T-helper 17 cell (primary cell): ENCODE data around the gene RASD2. TPM values are rescaled to one million over a fixed set of nuclear protein-coding genes. Genes with fewer than 3 reads are reported as not detected.

Source experiments
- ATAC-seq: fragments of 150-1000 bp; cut with Tn5 transposase; 2 replicates; pipeline ENCODE4 v1.10.0; 2021; ENCODE audit warnings: mild to moderate bottlenecking, moderate library complexity
- DNase-seq, 3 donors: peaks; one replicate each; pipeline versions ENCODE4 v3.0.0 to v3.0.0-alpha.2; 2020 to 2021
- H3K9me3 ChIP-seq: one replicate; pipeline ENCODE4 v1.7.0; 2013; ENCODE audit warnings: low read length, mild to moderate bottlenecking; ENCODE audit not compliant: control insufficient read depth, poor library complexity, severe bottlenecking
- H3K27ac Mint-ChIP-seq: one replicate; pipeline ENCODE4 v1.8.0; 2022; ENCODE audit warnings: mild to moderate bottlenecking, moderate library complexity, mixed read lengths
- H3K27me3 Mint-ChIP-seq: one replicate; pipeline ENCODE4 v1.8.0; 2022; ENCODE audit warnings: mixed read lengths
- H3K36me3 Mint-ChIP-seq: one replicate; pipeline ENCODE4 v1.8.0; 2022; ENCODE audit warnings: low read depth, mixed read lengths
- H3K4me1 Mint-ChIP-seq: one replicate; pipeline ENCODE4 v1.8.0; 2022; ENCODE audit warnings: mild to moderate bottlenecking, mixed read lengths
- H3K4me3 Mint-ChIP-seq: one replicate; pipeline ENCODE4 v1.8.0; 2022; ENCODE audit warnings: mild to moderate bottlenecking, moderate library complexity, mixed read lengths
- total RNA-seq, 4 donors: library from RNA in 2 of 4; stranded (reverse) in 2 of 4; gene quantifications; one replicate each; pipeline ENCODE4 v1.2.3 and lab custom pipeline; 2022 to 2026

Gene RASD2
- total RNA-seq, 2 donors from 2014 or later: 0.67 to 1.4 TPM

DNA sequence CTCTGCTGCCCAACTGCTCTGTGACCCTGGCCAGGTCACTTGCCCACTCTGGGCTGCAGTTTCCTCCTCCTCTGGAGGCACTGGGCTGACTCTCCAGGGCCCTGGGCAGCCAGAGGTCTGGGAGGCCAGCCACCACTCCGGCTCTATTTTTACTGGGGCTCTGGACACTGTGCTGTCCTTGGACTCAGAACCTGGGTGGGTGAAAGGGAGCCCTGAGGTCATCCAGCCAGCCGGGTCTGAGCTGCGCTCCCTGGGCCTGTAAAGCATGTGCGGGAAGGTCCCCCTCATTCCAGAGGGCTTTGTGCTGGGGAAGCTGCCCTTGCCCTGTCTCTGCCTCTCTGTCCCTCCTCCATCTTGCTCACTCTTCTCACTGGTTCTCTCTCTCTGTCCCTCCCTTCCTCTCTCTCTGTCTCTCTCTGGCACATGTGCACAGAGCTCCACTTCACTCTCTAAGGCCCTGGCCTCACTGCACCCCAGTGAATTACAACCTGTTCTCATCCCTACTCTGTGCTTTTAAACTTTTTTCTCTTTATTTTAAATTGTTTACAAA is 51.9 kb downstream of the RASD2 start:
- Mint-ChIP-seq H3K4me3 (no peak overlapping the region), H3K36me3 (no peaks in the 10 kb centered on the region), H3K4me1 (no peaks in the 10 kb centered on the region), H3K27ac (no peak overlapping the region), H3K27me3 (peaks cover 21% of the 10 kb centered on the region)
- ATAC-seq: no peak
- no peaks in the 10 kb centered on the region for H3K9me3 ChIP-seq
- DNase-seq: no peak

DNA sequence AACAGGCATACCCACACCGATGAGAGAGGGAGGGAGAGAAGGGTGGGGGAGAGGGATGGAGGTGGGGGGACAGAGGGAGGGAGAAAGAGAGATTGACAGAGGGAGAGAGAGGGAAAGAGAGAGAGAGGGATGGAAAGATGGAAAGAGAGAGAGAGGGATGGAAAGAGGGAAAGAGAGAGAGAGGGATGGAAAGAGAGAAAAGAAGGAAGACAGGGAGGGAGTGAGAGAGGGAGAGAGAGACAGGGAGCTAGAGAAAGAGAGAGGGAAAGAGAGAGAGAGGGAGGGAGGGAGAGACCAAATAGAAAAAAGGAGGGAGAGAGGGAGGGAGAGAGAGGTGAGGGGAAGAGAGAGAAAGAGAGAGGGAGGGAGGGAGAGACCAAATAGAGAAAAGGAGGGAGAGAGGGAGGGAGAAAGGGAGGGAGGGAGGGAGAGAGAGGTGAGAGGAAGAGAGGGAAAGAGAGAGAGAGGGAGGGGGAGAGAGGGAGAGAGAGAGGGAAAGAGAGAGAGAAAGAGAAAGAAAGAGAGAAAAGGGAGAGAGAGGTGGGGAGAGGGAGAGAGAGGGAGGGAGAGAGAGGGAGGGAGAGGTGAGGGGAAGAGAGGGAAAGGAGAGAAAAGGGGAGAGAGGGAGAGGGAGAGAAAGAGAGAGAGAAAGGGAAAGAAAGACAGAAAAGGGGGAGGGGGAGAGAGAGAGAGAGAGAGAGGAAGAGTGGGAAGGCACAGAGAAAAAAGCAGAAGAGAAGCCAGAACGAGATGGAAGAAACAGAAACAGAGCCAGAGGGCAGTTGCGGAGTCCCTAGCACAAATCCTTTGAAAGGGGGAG is 52.6 kb downstream of the RASD2 start:
- DNase-seq: no peak
- Mint-ChIP-seq H3K36me3 (no peaks in the 10 kb centered on the region), H3K27me3 (peaks cover 21% of the 10 kb centered on the region), H3K4me1 (no peaks in the 10 kb centered on the region), H3K4me3 (no peak overlapping the region), H3K27ac (no peak overlapping the region)
- no peak for ATAC-seq
- no peaks in the 10 kb centered on the region for H3K9me3 ChIP-seq

DNA sequence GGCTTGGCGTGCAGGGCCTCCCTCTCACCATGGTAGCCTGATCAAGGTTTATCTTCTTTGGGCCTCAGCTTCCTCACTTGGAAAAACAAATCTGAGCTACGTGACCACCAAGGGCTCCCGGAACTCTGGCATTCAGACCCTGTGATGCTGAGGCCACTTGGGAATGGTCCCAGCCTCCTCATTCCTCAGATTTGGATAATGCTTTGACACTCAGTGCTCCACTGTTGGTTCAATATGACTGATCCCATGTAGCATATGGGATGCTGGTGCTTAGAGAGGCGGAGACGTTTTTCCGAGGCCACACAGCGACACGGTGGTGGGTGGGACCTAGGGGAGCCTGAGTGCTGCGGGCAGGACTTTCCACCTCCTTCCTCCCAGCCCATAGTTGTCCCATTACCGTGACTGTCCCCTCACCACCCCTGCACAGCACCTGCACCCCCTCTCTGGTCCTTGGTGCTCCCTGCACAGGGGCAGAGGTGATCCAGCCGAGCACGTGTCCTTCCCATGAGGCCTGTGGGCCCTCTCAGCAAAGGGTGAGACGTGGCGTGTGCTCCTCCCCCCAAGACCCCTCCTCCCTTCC is 53.4 kb downstream of the RASD2 start:
- DNase-seq (no peak), ATAC-seq (no peak)
- Mint-ChIP-seq H3K4me3 (no peak overlapping the region), H3K27me3 (peaks cover 21% of the 10 kb centered on the region), H3K4me1 (no peaks in the 10 kb centered on the region), H3K36me3 (no peaks in the 10 kb centered on the region), H3K27ac (no peak overlapping the region)
- no peaks in the 10 kb centered on the region for H3K9me3 ChIP-seq

DNA sequence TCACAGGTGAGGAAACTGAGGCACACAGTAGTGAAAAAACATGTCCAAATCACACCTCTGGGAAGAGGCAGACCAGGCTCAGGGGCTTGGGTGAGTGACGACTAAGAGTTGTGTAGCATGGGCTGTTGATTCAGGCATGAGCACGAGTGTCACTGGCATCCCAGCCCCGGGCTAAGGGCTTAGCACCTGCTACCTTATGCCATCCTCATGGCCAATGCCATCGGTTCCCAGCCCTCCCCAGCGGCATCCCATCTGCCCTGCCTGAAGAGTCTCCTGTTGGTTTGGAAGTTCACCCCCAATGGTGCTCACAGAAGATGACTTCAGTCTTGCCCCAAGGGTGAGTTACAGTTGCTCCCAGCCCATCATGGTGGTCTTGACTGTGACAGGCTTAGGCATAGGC is 54.1 kb downstream of the RASD2 start:
- no peak for ATAC-seq
- H3K4me1 Mint-ChIP-seq: no peaks in the 10 kb centered on the region
- H3K36me3 Mint-ChIP-seq: no peaks in the 10 kb centered on the region
- no peak for DNase-seq
- no peak overlapping the region for H3K27ac Mint-ChIP-seq
- no peaks in the 10 kb centered on the region for H3K9me3 ChIP-seq
- H3K4me3 Mint-ChIP-seq: no peak overlapping the region
- peaks cover 21% of the 10 kb centered on the region for H3K27me3 Mint-ChIP-seq

DNA sequence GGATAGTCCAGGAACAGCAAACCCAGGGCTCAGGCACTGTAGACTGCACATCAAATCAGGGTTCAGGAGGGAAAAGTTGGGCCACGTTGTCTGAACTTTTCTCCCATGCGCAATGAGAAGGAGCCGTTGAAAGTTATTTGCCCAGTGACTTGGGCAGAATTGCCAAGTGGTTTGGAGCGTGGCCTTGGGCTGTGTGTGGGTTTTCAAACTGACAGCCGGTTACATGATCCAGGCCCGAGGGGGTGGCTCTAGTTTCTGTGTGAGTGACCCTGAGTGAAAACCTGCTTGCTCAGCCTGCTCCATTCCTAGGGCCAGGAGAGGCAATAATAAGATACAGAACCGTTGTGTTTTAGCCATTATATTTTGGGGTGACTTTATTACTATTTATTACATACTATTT is 56.2 kb downstream of the RASD2 start:
- DNase-seq (no peak), ATAC-seq (no peak)
- no peak overlapping the region for H3K4me3 Mint-ChIP-seq
- H3K9me3 ChIP-seq: no peaks in the 10 kb centered on the region
- H3K4me1 Mint-ChIP-seq: no peaks in the 10 kb centered on the region
- H3K36me3 Mint-ChIP-seq: no peaks in the 10 kb centered on the region
- H3K27me3 Mint-ChIP-seq: peaks cover 18% of the 10 kb centered on the region
- no peak overlapping the region for H3K27ac Mint-ChIP-seq

DNA sequence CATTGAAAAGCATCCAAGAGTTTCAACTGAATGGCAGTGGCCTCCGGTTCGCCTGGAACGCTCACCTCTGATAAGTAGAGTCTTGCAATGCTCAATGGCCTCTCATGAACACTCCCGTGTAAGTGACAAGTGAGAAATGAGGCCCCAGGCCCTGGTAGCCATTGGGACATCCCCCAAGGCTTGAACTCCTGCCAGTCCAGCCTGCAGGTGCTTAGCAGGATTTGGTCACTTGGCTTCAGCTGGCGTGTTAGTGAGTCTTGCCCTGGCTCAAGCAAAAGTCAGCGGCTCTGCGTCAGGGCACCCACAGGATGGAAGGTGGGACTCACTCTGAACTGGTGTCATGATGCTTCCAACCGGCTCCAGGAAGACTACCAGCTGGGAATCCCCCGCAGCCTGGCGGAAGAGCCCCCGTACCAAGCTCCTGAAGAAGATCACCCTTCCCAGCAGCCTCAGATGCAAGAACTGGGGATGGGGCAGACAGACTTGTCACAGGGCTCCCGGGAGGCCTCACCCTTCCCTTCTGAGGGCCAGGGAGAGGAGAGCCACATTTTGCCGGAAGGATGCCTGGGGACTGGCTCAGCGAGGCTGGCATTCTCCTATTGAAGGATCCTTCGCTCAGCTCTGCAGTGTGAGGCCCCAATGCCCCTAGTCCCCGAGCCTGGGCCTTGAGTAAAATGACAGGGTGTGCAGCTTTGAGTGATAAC is 57.2 kb downstream of the RASD2 start:
- H3K9me3 ChIP-seq: no peaks in the 10 kb centered on the region
- Mint-ChIP-seq H3K27me3 (peaks cover 14% of the 10 kb centered on the region), H3K36me3 (no peaks in the 10 kb centered on the region), H3K27ac (no peak overlapping the region), H3K4me3 (no peak overlapping the region), H3K4me1 (no peaks in the 10 kb centered on the region)
- ATAC-seq (no peak), DNase-seq (no peak)

DNA sequence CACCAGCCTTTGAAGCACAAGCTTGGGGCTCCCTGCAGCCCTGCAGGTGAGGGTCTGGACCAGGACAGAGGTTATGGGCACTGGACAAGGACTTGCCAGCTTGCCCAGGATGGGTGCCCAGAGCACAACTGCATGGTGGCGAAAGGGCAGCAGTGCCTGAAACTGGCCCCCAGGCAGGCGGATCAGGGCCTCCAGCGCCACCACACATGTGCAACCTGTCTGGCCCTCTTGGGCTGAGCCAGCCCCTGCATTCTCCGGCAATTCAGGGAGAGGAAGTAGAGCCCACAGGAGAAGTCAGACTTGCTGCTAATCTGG is 57.7 kb downstream of the RASD2 start:
- H3K4me1 Mint-ChIP-seq: no peaks in the 10 kb centered on the region
- no peak overlapping the region for H3K27ac Mint-ChIP-seq
- no peaks in the 10 kb centered on the region for H3K9me3 ChIP-seq
- DNase-seq: no peak
- no peak for ATAC-seq
- H3K27me3 Mint-ChIP-seq: peaks cover 14% of the 10 kb centered on the region
- no peak overlapping the region for H3K4me3 Mint-ChIP-seq
- H3K36me3 Mint-ChIP-seq: no peaks in the 10 kb centered on the region

DNA sequence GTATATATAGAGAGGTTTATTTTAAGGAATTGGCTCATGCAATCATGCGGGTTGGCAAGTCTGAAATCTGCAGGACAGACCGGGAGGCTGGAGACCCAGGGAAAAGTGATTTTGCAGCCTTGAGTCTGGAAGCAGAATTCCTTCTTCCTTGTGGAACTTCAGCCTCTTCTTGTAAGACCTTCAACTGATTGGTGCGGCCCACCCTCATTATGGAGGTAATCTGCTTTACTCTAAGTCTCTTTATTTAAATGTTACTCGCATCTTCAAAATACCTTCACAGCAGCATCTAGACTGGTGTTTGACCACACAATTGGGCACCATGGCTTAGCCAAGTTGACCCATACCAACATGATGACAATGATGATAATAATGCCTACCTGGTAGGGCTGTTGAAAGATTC is 58.7 kb downstream of the RASD2 start:
- H3K4me3 Mint-ChIP-seq: no peak overlapping the region
- H3K4me1 Mint-ChIP-seq: no peaks in the 10 kb centered on the region
- H3K27me3 Mint-ChIP-seq: peaks cover 10% of the 10 kb centered on the region
- H3K9me3 ChIP-seq: no peaks in the 10 kb centered on the region
- H3K27ac Mint-ChIP-seq: no peak overlapping the region
- ATAC-seq (no peak), DNase-seq (no peak)
- no peaks in the 10 kb centered on the region for H3K36me3 Mint-ChIP-seq

DNA sequence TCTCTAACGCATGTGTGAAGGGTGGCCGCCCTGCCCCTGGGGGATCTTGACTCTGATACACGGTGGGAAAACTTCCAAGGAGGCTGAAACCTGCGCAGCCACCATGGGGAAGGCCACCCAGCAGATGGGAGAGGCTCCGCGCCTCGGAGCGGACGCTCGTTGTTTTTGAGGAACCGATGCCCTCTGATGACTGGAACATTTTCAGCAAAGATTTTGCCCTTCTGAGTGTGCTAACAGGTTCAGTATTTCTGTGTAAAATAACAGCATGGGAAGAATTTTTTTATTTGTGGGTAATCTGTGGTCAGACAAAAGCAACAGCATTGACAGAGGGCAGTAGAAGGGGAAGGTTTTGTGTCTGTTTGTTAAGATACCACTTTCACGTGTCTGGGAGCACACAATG is 59.8 kb downstream of the RASD2 start:
- H3K36me3 Mint-ChIP-seq: no peaks in the 10 kb centered on the region
- no peaks in the 10 kb centered on the region for H3K9me3 ChIP-seq
- no peak overlapping the region for H3K27ac Mint-ChIP-seq
- DNase-seq (no peak), ATAC-seq (no peak)
- H3K4me1 Mint-ChIP-seq: no peaks in the 10 kb centered on the region
- peaks cover 5% of the 10 kb centered on the region for H3K27me3 Mint-ChIP-seq
- no peak overlapping the region for H3K4me3 Mint-ChIP-seq

DNA sequence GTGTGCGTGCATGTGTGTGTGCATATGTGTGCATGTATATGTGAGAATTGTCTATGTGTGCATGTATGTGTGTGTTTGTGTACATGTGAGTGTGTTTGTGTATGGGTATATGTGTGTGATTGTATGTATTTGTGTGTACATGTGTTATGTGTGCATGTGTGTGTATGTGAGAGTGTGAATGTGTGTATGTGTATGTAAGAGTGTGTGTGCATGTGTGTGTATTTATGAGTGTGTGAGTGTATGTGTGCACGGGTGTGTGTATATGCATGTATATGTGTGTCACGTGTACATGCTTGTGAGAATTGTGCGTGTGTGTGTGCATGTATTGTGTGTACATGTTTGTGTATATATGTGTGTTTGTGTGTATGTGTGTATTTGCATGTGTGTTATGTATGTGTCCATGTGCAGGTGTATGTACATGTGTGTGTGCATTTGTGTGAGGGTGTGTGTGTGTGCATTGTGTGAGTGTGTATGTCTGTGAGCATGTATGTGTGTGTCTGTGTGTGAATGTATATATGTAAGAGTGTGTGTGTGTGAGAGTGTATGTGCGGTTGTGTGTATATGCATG is 60.5 kb downstream of the RASD2 start:
- Mint-ChIP-seq H3K27me3 (peaks cover 2% of the 10 kb centered on the region), H3K4me3 (no peak overlapping the region), H3K4me1 (peaks cover under 1% of the 10 kb centered on the region), H3K36me3 (no peaks in the 10 kb centered on the region), H3K27ac (no peak overlapping the region)
- DNase-seq (no peak), ATAC-seq (no peak)
- H3K9me3 ChIP-seq: no peaks in the 10 kb centered on the region

DNA sequence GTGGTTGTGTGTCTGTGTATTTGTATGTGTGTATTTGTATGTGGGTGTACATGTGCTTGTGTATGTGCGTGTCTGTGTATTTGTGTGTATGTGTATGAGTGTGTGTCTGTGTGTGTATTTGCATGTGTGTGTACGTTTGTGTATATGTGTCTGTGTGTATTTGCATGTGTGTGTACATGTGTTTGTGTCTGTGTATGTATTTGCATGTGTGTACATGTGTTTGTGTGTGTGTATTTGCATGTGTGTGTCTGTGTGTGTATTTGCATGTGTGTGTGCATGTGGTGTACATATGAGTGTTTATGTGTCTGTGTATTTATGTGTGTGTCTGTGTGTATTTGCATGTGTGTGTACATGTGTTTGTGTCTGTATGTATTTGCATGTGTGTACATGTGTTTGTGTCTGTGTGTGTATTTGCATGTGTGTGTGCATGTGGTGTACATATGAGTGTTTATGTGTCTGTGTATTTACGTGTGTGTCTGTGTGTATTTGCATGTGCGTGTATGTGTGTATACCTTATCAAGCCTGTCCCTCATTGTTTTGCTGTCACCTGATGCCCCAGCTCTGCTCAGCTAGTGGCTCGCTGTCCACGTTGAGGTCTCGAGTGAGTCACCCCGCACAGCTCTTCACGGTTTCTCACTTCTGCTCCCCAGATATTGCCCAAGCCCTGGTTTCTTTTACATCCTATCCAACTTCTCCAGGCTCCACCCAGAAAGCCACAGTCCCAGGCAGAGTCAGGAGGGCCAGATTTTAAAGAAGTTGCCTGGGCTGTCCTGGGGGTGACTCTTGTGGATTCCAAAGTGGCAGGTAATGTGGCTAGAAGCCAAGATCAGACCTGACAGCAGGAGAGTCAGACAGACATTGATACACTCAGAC is 61.3 kb downstream of the RASD2 start:
- no peak overlapping the region for H3K27ac Mint-ChIP-seq
- H3K4me3 Mint-ChIP-seq: no peak overlapping the region
- peaks cover 2% of the 10 kb centered on the region for H3K4me1 Mint-ChIP-seq
- peaks cover 10% of the 10 kb centered on the region for H3K27me3 Mint-ChIP-seq
- H3K9me3 ChIP-seq: no peaks in the 10 kb centered on the region
- no peaks in the 10 kb centered on the region for H3K36me3 Mint-ChIP-seq
- DNase-seq (no peak), ATAC-seq (peak; percentile 27)
